Measurements from ENCODE around the gene CELA3A. TPM values are rescaled to one million over a fixed set of nuclear protein-coding genes. Genes with fewer than 3 reads are reported as not detected.
A peak's percentile ranks its signal among the peaks of the same experiment; 100 is the strongest.
"Not testable (repeated sequence)": the region's sequence is repeated elsewhere in the genome, so short reads cannot be mapped to it uniquely, and the experiment has no call there.

CELA3A gene
- total RNA-seq, 1 donor from 2014 or later: 13.4 TPM

GRCh38 chr1:22012752-22013151, 11.3 kb downstream of the CELA3A start:
- DNase-seq (ENCODE audit: low spot score); ATAC-seq: not testable (repeated sequence)

- not testable (repeated sequence) for ATAC-seq; DNase-seq (ENCODE audit: low spot score)
These were observed 13.2 kb downstream of the CELA3A start for GRCh38 chr1:22014575-22015206.

DNA sequence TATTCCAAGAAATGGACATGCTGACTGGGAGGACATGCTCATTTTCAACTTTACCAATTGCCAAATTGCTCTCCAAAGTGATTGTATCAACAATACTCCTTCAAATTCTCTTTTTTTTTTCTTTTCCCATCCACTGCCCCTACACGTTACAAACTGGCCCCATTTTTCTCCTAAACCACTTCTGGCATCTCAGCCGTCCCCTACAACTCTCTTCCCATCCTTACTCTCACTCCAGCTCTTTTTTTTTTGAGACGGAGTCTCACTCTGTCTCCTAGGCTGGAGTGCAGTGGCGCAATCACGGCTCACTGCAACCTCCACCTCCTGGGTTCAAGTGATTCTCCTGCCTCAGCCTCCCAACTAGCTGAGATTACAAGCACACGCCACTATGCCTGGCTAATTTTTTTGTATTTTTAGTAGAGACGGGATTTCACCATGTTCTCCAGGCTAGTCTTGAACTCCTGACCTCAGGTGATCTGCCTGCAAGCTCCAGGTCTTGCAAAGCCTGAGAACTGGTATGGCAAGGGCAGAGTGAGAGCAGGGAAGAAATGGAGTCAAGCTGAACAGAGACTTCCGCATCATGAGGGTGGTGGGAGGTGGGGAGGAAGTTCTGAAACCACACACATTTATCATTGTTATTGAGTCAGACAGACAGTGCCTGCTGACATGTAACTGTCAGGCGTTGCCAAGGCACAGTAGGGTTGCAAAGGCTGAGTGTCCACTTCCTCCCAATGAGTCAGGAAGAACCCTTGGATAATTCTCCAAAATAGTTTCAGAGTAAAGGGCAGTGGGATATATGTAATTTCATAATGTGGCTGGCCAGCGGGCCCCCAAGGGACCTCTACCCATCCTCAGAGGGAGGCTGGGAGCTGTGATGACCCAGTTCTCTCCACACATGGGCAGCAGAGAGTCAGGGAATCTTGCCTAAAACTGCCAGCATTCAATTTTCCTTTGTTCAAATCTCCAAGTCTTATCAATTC, 17.4 kb downstream of the CELA3A start:
- ATAC-seq: peak; percentile 37

GRCh38 chr1:22021061-22021460, 19.6 kb downstream of the CELA3A start:
- ATAC-seq (no peak), DNase-seq (ENCODE audit: low spot score) (no peak)

More for the DNA sequence above, 17.4 kb downstream of the CELA3A start:
- DNase-seq (ENCODE audit: low spot score): no peak

DNA sequence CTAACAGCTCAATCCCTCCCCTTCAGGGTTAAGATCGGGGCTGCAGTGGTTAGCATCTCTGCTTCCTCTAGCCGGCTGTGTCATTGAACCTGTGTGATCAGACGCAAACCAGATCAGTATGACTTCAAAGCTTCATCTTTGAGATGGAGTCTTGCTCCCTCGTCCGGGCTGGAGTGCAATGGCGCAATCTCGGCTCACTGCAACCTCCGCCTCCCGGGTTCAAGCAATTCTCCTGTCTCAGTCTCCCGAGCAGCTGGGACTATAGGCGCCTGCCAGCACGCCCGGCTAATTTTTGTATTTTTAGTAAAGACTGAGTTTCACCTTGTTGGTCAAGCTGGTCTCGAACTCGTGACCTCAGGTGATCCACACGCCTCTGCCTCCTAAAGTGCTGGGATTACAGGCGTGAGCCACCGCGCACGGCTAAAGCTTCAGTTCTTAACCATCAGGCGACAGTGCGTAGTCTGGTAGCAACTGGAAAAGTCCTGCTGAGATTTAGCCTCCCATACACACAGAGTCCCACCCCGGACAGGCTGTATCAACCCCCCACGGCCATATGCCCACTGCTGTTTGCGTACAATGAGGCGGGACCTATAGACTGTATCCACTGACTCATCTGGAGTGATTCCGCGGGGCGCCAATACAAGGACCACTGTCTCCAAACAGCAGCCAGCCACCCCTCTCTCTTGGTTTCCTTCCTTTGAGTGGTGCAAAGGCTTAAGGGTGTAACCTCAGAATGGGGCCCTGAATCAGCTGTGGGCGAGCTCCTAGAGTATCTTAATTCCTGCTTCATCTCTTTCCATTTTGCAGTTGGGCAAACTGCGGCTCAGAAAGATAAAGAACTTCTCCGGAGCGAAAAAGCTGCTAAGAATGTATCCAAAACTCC, 23.3 kb downstream of the CELA3A start:
- ATAC-seq (peak; percentile 65), DNase-seq (ENCODE audit: low spot score) (peak; percentile 54)

DNA sequence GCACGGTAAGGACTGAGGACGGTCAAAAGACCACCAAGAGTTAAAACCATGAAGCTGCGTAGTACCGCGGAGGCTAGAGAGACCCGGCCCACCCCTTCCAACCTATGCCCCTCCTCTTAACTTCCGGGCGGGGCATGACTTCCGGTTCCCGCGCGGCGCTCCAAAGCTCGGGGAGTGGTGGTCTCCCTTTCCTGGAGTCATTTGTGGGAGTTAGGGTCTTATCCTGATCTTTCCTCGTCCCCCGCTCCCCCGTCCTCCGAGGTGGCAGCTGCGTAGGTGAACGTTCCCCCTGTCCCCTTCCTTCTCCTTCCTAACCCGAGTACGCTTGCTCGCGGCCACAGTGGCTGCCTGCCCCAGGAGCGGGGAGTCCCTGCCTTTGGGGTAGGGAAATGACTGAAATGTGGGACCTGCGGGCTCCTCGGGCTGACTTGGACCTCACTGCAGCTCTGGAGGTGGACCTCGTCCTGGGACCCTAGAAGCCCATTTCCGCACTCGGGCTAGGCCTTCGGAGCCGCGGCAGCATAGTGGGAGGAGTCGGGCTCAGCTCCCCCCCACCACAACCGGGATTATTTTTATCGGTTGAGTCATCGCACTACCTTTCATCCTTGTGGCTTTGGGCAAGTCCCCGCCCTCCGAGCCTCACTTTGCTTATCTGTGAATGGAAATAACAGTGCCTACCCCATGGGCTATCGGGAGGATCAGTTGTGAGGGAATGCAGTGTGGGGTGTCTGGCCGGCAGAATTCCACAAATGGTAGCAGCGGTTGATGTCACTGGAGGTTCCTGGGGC, 24.1 kb downstream of the CELA3A start:
- peak; percentile 75 for DNase-seq (ENCODE audit: low spot score)
- ATAC-seq: peak; percentile 88

DNA sequence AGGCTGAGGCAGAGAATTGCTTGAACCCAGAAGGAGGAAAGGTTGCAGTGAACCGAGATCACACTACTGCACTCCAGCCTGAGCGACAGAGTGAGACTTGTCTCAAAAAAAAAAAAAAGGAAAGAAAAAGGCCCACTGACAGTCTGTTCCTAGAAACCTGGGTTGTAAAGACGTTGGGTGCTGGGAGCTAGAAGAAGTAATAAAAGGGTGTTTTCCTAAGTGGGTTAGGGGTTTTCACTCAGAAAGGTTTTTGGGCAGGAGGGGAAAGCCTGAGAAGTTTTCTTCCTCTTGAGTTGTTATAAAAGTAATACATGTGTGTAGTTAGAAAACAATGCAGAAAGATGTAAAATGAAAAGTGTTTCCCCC, 25.4 kb downstream of the CELA3A start:
- no peak for ATAC-seq
- no peak for DNase-seq (ENCODE audit: low spot score)

DNA sequence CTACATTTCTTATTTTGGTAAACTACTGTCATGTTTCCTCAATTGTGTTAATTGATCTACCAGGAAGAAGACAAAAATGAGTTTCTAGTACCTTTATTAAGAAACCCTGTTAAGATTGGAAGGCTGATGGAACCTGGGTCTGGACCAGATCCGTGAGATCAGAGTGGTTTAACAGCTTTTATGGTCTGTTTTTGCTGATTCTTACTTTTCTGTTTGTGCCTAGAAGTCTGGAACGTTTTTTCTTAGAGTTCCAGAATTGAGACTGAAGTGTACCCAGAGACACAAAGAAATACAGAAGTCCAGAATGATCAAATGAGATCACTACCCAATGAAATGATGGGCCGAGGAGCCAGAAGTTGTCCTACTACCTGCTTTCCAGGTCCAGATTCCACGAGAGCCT, 28.6 kb downstream of the CELA3A start:
- ATAC-seq (no peak), DNase-seq (ENCODE audit: low spot score) (no peak)

DNA sequence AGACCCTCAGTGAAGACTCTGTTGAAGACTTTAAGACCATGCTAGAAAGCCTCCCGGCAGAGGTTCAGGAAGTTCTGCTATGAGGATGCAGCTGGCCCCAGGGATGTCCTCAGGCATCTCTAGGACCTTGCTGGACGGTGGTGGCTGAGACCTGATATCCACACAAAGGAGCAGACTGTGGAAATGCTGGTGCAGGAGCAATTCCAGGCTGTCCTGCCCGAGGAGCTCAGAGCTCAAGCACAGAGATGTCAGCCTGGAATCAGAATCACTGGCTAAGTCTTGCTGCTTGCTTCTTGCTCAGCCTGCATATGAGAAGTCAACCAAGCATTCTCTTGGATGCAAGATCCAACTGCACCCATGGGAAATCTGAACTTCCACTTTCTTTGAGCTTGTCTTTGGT, 29.0 kb downstream of the CELA3A start:
- ATAC-seq: no peak
- DNase-seq (ENCODE audit: low spot score): no peak

- DNase-seq (ENCODE audit: low spot score) (no peak), ATAC-seq (peak; percentile 18)
These were observed 29.9 kb downstream of the CELA3A start for GRCh38 chr1:22031214-22031962.

- not testable (repeated sequence) for ATAC-seq; DNase-seq (ENCODE audit: low spot score)
These were observed 33.4 kb downstream of the CELA3A start for GRCh38 chr1:22034834-22035233.

DNA sequence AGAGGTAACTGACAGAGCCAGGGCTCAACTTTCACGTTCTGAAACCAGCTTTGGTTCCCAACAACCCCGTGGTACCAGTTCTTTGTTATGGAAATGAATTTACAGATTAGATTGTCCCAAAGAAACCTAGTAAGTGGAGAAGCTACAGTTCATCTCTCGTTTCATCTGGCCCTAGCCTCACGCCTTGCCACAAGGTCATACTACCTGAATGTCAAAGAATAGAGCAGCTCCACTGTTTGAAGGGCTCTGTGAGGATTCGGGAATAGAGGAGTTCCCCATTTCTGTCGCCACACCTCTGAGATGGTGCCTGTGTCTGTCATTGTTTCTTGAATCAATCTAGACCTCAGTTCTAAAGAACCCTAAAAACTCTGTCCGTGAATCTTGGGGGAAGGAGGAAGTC, 36.1 kb downstream of the CELA3A start:
- DNase-seq (ENCODE audit: low spot score) (no peak), ATAC-seq (no peak)

DNA sequence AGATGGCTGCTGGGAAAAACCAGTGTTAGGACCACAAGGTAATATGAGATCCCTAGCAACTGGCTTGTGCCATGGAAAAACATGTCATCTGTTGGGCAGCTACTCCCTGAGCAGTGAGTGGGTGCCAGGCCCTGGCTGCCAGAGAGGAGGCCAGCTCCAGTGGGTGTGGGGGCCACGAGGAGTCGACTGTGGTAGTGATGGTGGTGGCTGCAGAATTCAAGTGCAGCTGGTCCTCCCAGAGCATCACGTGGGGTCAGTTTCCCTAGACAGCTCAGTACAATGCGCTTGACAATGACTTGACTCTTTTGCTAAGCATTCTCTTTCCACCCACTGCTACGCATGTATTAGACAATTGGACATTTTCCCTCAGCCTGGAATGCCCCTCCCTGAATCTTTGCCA, 36.6 kb downstream of the CELA3A start:
- ATAC-seq (no peak), DNase-seq (ENCODE audit: low spot score) (no peak)

DNA sequence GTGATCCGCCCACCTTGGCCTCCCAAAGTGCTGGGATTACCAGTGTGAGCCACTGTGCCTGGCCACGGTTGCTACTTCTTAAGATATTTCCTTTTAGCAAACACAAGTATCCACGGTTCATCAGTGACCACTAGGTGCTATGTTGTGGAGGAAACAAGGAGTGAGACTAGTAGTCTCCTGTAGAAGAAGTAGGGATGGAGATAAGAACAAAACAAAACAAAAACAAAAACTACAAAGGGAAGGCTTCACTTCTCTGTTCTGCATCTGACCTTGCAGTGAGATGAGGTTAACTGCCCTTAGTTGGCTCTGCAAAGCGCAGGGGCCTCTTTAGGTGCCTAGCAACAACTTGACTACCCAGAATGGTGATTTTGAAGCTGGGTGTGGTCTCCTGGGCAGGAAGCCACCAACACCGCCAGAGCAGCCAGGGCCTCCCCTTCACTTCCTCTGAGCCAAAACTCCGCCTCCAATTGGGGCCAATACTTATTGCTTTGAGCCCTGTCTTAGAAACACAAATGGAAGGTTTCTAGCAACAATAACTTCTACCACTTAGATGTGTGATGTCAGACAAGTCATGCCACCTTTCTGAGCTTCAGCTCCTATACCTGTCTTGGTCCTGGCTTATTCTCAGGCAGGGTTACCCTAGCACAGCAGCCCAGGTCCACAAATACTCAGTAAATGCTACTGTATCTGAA, 38.3 kb downstream of the CELA3A start:
- DNase-seq (ENCODE audit: low spot score) (peak; percentile 55), ATAC-seq (peak; percentile 59)

GRCh38 chr1:22040286-22040623, 38.8 kb downstream of the CELA3A start:
- no peak for DNase-seq (ENCODE audit: low spot score)
- ATAC-seq: no peak

DNA sequence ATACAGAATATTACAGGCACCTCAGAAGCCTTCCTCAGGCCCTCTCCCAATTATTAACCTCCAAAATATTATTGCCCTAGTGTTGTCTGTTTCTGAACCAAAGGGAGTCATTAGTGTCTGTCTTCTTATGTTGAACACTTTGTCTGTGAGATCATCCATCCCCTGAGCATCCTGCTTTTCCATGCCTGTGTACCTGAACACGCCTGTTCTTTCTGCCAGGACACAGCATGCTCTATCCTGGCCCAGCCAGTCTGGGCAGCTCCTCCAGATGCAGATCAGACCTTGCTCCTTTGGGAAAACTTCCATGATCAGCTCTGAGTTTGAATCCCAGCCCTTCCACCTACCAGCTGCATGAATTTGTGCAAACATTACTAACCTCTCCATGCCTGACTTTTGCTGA, 40.0 kb downstream of the CELA3A start:
- ATAC-seq (no peak), DNase-seq (ENCODE audit: low spot score) (no peak)

DNA sequence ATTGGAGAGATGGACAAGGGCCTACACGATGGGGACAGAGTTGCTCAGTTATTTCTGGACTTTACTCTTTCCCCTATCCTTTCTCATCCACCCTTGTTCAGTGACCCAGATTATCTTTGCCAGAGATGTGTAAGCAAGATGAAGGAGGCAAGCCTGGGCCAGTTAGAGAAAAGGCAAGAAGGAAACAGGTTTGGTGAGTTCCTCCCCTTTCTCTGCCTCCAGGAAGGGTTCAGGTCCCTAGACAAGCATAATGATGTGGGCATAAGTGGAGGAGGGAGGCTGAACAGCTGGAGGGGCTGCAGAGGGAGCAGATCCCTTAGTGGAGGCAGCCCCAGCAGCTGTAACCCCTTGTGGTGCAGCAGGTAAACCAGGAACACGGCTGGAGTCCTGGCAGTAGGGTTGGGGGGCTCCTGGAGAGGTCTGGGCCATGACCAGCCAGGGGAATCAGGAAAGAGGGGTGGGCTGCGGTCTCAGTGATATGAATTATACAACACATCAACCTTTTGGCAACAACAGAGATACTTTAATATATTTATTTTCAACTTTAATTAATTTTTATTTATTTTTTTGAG, 41.8 kb downstream of the CELA3A start:
- DNase-seq (ENCODE audit: low spot score): no peak
- no peak for ATAC-seq

DNA sequence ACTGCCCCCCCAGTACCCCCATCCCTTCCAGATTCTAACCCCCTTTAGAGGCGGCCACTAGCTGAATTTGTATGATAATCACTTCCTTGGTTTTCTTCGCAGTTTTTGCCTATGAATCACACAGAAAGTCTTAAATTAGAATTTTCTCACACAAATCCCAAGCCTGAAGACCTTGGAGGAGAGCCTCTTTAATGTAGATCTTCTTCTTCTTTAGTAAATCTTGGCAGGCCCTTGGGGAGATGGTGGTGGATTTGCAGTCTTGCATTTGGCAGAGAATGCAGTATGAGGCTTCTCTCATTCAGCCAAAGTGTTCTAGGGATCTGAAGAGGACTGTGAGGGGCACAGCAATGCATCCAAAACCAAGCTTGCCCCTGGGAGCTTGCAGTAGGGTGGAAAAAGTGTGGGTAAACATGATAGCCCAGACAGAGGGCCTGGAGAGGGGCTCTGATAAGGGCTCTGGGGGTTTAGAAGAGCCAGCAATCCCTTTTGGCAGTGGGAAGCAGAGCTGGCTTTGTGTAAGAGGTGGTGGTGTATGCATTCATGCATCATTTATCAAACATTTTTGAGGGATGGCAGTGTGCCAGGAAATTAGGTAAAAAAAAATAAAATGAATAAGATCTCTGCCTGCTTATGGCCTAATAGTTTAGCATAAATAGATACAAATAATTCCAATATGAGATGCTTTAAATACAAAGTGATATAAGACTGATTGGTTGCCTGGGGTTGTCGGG, 43.4 kb downstream of the CELA3A start:
- DNase-seq (ENCODE audit: low spot score): no peak

More for the DNA sequence above, 43.4 kb downstream of the CELA3A start:
- no peak for ATAC-seq
